Transverse colon (tissue), 4 donors: ENCODE data around the gene LOC128125822.

Experiments used
- DNase-seq: peaks from one replicate; pipeline ENCODE4 v3.0.0-alpha.2; 2019
- H3K27ac ChIP-seq, 4 donors: fragments of 200-600 bp; sonication (generic); 2 replicates each; pipeline ENCODE4 v1.5.1; 2016 to 2018; ENCODE audit warnings: inconsistent platforms in 4 of 4
- H3K27me3 ChIP-seq: fragments of 200-600 bp; sonication (generic); 2 replicates; pipeline ENCODE4 v1.5.1; 2017; ENCODE audit warnings: inconsistent platforms
- H3K36me3 ChIP-seq, 4 donors: fragments of 200-600 bp; sonication (generic); 2 replicates each; pipeline ENCODE4 v1.5.1; 2017 to 2019; ENCODE audit warnings: inconsistent platforms in 4 of 4
- H3K4me1 ChIP-seq, 4 donors: fragments of 200-600 bp; sonication (generic); 2 replicates each; pipeline ENCODE4 v1.5.1; 2017 to 2020; ENCODE audit warnings: inconsistent platforms in 4 of 4
- H3K4me3 ChIP-seq, 4 donors: fragments of 200-600 bp; sonication (generic); 1 replicate in 1 of 4; 2 replicates in 3 of 4; pipeline versions ENCODE4 v1.5.1 to v1.6.1; 2017 to 2019; ENCODE audit warnings: inconsistent platforms in 4 of 4
- H3K9me3 ChIP-seq, 2 donors: fragments of 200-600 bp; sonication (generic); 2 replicates each; pipeline ENCODE4 v1.5.1; 2017 to 2019; ENCODE audit warnings: inconsistent platforms in 2 of 2
- CTCF ChIP-seq, 5 experiments: fragments of 200-600 bp in 3 of 5; fragments of 450-650 bp in 2 of 5; sonication (generic) in 3 of 5; IDR thresholded peaks; 1 replicate in 2 of 5; 2 replicates in 3 of 5; pipeline ENCODE4 v1.5.1; 2016 to 2017; ENCODE audit warnings: antibody characterized with exemption in 5 of 5, inconsistent platforms in 3 of 5, mild to moderate bottlenecking in 2 of 5, moderate library complexity in 1 of 5
- EP300 ChIP-seq: sonication (generic); formaldehyde crosslinking; IDR thresholded peaks from one replicate; pipeline ENCODE4 v1.6.1; 2017; ENCODE audit warnings: antibody characterized with exemption, low read depth
- POLR2A ChIP-seq: fragments of 450-650 bp; IDR thresholded peaks from one replicate; pipeline ENCODE4 v1.6.1; 2016; ENCODE audit warnings: antibody characterized with exemption, mild to moderate bottlenecking, moderate library complexity
- POLR2AphosphoS5 ChIP-seq, 3 donors: sonication (generic); formaldehyde crosslinking; IDR thresholded peaks; one replicate each; pipeline ENCODE4 v1.6.1; 2016; ENCODE audit warnings: antibody characterized with exemption in 3 of 3
- WGBS, 2 donors: methylation state at CpG; one replicate each; pipeline ENCODE4 v1.1.5; 2018; ENCODE audit warnings: low coverage in 1 of 2; 5-methylcytosine and 5-hydroxymethylcytosine counted together
- in situ Hi-C, 4 donors: fragments of 200-750 bp; cut with MboI; loops; one replicate each; pipeline versions ENCODE4 v1.15.0 to v1.15.1; 2017; ENCODE audit warnings: low sequenced_read_pairs in 3 of 4, low pct_ligation_motif_present in 1 of 4, low pct_unique_long_range_greater_than_20kb in 1 of 4
- intact Hi-C: fragments of 100-400 bp; cut with DNase I; formaldehyde crosslinking; loops from one replicate; pipeline ENCODE4 v1.15.1; 2023; ENCODE audit warnings: low total_unique reads

The LOC128125822 gene

DNA sequence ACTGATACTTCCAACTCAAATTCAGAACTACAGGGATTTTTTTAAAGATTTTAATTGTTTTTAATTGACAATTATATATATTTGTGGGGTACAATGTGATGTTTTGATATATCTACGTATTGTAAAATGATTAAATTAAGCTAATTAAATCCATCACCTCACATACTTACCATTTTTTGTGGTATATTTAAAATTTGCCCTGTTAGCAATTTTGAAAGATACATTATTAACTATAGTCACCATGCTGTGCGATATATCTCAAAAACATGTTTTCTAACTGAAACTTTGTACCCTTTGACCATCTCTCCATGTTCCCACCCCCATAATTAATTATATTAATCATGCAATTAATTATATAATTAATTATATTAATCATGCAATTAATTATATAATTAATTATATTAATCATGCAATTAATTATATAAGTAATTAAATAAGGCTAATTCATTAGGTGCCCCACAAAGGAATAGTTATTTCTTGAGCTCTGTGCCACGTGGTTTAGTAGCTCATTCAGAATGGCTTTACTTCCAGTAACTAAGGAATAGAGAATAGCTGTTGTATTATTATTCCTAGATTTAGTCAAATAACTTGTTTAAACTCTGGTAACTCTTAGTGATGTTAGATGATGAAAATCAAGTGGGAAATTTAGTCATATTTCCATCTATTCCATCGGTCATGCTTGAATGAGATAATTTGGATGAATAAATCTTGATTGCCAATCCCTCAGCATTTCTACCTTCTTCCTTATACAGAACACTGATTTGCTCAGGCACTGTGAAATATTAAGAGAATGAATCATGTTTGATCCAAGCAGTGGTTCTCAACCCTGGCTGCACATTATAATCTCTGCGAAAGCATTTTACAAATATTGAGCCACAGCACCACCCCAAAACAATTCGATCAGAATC lies 25.1 kb downstream of the LOC128125822 start:
- in situ Hi-C loops: loop anchor here in 3 of 4 donors (5.0 to 25.0 kb wide), 5 partner anchors 160 to 243 kb away; no protein-coding TSS in a partner anchor
- Histone ChIP-seq H3K36me3 (no peaks in the 10 kb centered on the region), H3K27me3 (no peaks in the 10 kb centered on the region), H3K9me3 (no peaks in the 10 kb centered on the region), H3K4me3 (peak overlapping the region in 3 of 4 donors; percentile 40 to 62 (median 42)), H3K4me1 (peaks cover 0 to 10% (median 4%) of the 10 kb centered on the region in 4 donors), H3K27ac (peak overlapping the region; percentile 24 to 73 (median 71))
- 47 to 61% methylated on average over 4 to 6 of the region's 6 CpGs for WGBS, 2 donors
- intact Hi-C loops: loop anchor here (1.0 kb wide), 1 partner anchor 167 kb away; no protein-coding TSS in a partner anchor
- TF ChIP-seq POLR2A (no peak), CTCF (IDR thresholded peaks at IDR 0.05) (no peak)
- DNase-seq: no peak

- intact Hi-C loops: loop anchor here (1.0 kb wide), 1 partner anchor 166 kb away; no protein-coding TSS in a partner anchor
- peak; percentile 81 for DNase-seq
- Histone ChIP-seq H3K27ac (peak overlapping the region; percentile 24 to 73 (median 71)), H3K4me1 (peaks cover 0 to 10% (median 4%) of the 10 kb centered on the region in 4 donors), H3K36me3 (no peaks in the 10 kb centered on the region), H3K9me3 (no peaks in the 10 kb centered on the region), H3K27me3 (no peaks in the 10 kb centered on the region), H3K4me3 (peak overlapping the region; percentile 29 to 62 (median 41))
- no peak for TF ChIP-seq EP300
- peak in 1 of 3 donors; percentile 18 for TF ChIP-seq POLR2AphosphoS5 (IDR thresholded peaks at IDR 0.05)
- TF ChIP-seq POLR2A: no peak
- peak; percentile 82 to 93 (median 87) for TF ChIP-seq CTCF (IDR thresholded peaks at IDR 0.05)
- 6 to 8% methylated on average over 17 to 23 of the region's 23 CpGs for WGBS, 2 donors
- in situ Hi-C loops: loop anchor here in 3 of 4 donors (5.0 to 25.0 kb wide), 5 partner anchors 159 to 244 kb away; no protein-coding TSS in a partner anchor
These were observed 26.1 kb downstream of the LOC128125822 start for GRCh38 chr6:63598049-63599036.

DNA sequence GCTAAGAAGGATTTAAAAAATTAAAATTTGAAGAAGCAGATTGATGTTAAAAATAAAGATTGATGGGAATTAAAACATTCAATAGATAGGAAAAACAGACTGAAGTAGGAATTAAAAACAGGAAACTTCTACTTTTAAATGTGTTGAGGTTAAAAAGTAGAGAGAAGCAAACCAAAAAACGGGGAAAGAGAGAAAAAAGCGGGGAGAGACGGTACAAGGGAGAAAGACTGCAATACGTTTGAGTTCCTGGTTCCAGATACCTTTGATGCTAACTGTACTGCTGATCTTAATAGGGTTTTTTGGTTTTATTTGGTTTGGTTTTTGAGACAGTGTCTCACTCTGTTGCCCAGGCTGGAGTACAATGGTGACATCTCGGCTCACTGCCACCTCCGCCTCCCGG lies 27.0 kb downstream of the LOC128125822 start:
- TF ChIP-seq EP300: no peak
- no peak for TF ChIP-seq CTCF (IDR thresholded peaks at IDR 0.05)
- TF ChIP-seq POLR2AphosphoS5 (IDR thresholded peaks at IDR 0.05): no peak
- no peak for TF ChIP-seq POLR2A
- Histone ChIP-seq H3K27ac (no peak overlapping the region), H3K9me3 (no peaks in the 10 kb centered on the region), H3K36me3 (no peaks in the 10 kb centered on the region), H3K4me1 (peaks cover 0 to 10% (median 4%) of the 10 kb centered on the region in 4 donors), H3K27me3 (no peaks in the 10 kb centered on the region), H3K4me3 (no peak overlapping the region)
- 81 to 84% methylated on average over 7 of the region's 7 CpGs for WGBS, 2 donors
- in situ Hi-C loops: loop anchor here in 3 of 4 donors (5.0 to 25.0 kb wide), 5 partner anchors 158 to 244 kb away; no protein-coding TSS in a partner anchor
- DNase-seq: no peak
- intact Hi-C loops: no loop called here
